RWPE2 (cell line): ENCODE data around the gene ZBTB7C.

ENCODE experiments used
- ATAC-seq: fragments of 200-7000 bp; cut with Tn5 transposase; 3 replicates; pipeline ENCODE4 v1.9.1; 2021; ENCODE audit warnings: low read depth
- DNase-seq: peaks from one replicate; pipeline ENCODE4 v3.0.0-alpha.2; 2020; ENCODE audit warnings: low spot score
- H3K27ac ChIP-seq: fragments of 450-650 bp; 2 replicates; pipeline ENCODE4 v1.5.1; 2017; ENCODE audit warnings: mild to moderate bottlenecking; ENCODE audit not compliant: poor library complexity, severe bottlenecking
- H3K27me3 ChIP-seq: fragments of 250-450 bp; sonication (Bioruptor Pico); 2 replicates; pipeline ENCODE4 v1.5.1; 2021; ENCODE audit warnings: mild to moderate bottlenecking, moderate library complexity; ENCODE audit not compliant: insufficient read depth, poor library complexity, severe bottlenecking
- H3K36me3 ChIP-seq: fragments of 250-450 bp; sonication (Bioruptor Pico); 2 replicates; pipeline ENCODE4 v1.5.1; 2020; ENCODE audit warnings: low read depth, mild to moderate bottlenecking, moderate library complexity
- H3K4me1 ChIP-seq: fragments of 250-450 bp; sonication (Bioruptor Pico); 2 replicates; pipeline ENCODE4 v1.5.1; 2021; ENCODE audit warnings: mild to moderate bottlenecking, moderate library complexity; ENCODE audit not compliant: insufficient read depth, poor library complexity, severe bottlenecking
- H3K4me3 ChIP-seq: fragments of 250-450 bp; sonication (Bioruptor Pico); 2 replicates; pipeline ENCODE4 v1.5.1; 2021; ENCODE audit warnings: mild to moderate bottlenecking, moderate library complexity; ENCODE audit not compliant: severe bottlenecking
- H3K9me3 ChIP-seq: fragments of 250-450 bp; sonication (Bioruptor Pico); 2 replicates; pipeline ENCODE4 v1.5.1; 2021; ENCODE audit warnings: mild to moderate bottlenecking, moderate library complexity; ENCODE audit not compliant: severe bottlenecking
- TF ChIP-seq, protein P1 (sequence below): fragments of 450-650 bp; IDR thresholded peaks from one replicate; pipeline ENCODE4 v1.5.1; 2017; ENCODE audit warnings: mild to moderate bottlenecking, moderate library complexity; ENCODE audit not compliant: poor library complexity, severe bottlenecking

ZBTB7C gene

DNA sequence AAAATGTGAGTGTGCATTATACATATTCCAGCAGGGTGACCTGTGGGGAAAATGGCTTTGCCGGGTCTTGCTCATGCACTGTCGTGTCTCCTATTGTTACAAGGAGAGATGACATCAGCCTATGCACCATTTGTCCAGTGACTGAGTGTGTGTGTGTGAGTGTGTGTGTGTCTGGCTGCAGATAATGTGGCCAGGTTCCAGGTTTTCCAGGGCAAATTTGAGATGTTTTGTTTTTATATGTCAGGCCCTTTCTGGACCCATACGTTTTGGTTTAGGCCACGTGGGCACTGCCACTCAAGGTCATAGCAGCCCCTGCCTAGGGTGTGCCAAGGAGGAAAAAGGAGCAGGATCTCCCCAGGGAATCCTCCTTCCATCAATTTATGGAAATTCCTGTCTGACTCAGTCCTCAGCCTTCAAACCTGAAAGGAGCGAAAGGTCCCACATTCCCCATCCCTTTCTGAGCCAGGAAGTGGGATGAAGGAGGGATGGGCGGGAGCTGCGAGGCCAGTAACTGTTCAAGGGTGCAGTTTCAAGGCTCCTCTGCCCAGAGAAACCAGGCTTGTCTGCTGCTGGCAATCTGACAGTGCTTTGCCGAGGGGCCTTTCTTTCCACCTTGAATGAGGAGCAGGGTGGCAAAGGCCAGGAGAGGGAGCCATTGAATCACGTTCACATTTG lies 385.7 kb downstream of the ZBTB7C start:
- ATAC-seq: peak; percentile 76

DNA sequence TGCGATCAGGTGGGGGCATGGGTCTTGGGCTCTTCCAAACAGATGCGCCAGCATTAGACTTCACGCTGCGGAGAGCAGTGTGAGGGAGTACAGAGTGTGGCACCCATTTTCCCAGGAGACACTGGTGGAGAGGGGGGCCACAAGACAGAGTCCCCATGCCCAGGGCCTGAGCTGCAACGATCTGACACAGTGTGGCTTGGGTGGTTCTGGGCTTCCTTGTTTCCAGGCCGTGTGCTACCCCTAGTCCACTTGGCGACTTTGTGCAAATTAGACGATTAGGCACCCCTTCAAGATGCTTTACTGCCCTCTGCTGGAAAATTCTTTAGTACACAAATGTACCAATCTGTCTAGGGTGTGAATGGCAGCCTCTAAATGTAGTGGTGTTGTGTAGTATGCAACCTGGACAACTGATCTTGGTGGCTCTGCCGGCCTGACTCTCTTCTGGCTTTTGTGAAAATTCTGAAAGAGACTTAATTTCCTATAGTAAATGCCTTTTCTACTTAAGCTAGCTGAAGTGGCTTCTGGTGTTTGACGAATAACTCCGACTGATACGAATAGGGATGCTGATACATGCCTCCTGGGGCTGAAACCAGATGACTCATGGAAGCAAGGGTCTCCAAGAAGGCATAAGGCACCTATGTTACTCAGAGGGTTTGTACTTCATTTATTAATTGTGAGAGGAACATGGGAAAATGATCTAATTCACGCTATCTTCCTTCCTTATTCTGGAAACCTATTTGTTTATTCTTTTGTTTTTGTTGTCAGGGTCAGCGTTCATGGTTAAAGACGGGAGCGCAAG lies 386.5 kb downstream of the ZBTB7C start:
- ATAC-seq (0 out of 3 replicates have a peak, but pooled peaks have one; percentile 34), DNase-seq (peak; percentile 22)
- Histone ChIP-seq H3K27me3 (no peaks in the 10 kb centered on the region), H3K9me3 (no peaks in the 10 kb centered on the region), H3K4me3 (no peak overlapping the region), H3K27ac (peak overlapping the region; percentile 37), H3K36me3 (no peaks in the 10 kb centered on the region), H3K4me1 (peaks cover 13% of the 10 kb centered on the region)
- TF ChIP-seq, protein P1, sequence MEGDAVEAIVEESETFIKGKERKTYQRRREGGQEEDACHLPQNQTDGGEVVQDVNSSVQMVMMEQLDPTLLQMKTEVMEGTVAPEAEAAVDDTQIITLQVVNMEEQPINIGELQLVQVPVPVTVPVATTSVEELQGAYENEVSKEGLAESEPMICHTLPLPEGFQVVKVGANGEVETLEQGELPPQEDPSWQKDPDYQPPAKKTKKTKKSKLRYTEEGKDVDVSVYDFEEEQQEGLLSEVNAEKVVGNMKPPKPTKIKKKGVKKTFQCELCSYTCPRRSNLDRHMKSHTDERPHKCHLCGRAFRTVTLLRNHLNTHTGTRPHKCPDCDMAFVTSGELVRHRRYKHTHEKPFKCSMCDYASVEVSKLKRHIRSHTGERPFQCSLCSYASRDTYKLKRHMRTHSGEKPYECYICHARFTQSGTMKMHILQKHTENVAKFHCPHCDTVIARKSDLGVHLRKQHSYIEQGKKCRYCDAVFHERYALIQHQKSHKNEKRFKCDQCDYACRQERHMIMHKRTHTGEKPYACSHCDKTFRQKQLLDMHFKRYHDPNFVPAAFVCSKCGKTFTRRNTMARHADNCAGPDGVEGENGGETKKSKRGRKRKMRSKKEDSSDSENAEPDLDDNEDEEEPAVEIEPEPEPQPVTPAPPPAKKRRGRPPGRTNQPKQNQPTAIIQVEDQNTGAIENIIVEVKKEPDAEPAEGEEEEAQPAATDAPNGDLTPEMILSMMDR: peak; percentile 61

More for the DNA sequence above, 385.7 kb downstream of the ZBTB7C start:
- Histone ChIP-seq H3K36me3 (no peaks in the 10 kb centered on the region), H3K9me3 (no peaks in the 10 kb centered on the region), H3K4me3 (no peak overlapping the region), H3K27ac (peak overlapping the region; percentile 37), H3K27me3 (no peaks in the 10 kb centered on the region), H3K4me1 (peaks cover 14% of the 10 kb centered on the region)
- DNase-seq: peak; percentile 84
- TF ChIP-seq, protein P1: peak; percentile 58

DNA sequence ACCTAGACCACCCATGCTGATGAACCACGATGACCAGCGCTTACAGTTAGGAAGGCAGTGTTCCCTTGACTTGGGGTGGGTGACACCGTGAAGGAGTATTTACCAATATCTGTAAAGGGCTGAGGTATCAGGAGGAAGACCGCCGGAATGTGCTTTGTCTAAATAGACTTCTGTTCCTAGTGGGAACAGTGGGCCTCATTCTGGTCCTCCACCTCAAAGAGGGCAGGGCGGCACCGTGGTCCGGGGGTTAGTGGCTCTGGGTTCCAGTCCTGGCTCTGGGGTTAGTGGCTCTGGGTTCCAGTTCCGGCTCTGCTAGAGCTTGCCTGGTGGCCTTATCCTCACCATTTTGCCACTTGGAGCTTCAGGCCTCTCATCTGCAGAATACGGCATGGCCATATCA lies 387.2 kb downstream of the ZBTB7C start:
- Histone ChIP-seq H3K4me3 (no peak overlapping the region), H3K36me3 (no peaks in the 10 kb centered on the region), H3K27me3 (no peaks in the 10 kb centered on the region), H3K27ac (no peak overlapping the region), H3K4me1 (peaks cover 13% of the 10 kb centered on the region), H3K9me3 (no peaks in the 10 kb centered on the region)
- TF ChIP-seq, protein P1: no peak
- DNase-seq: peak; percentile 16
- no peak for ATAC-seq

DNA sequence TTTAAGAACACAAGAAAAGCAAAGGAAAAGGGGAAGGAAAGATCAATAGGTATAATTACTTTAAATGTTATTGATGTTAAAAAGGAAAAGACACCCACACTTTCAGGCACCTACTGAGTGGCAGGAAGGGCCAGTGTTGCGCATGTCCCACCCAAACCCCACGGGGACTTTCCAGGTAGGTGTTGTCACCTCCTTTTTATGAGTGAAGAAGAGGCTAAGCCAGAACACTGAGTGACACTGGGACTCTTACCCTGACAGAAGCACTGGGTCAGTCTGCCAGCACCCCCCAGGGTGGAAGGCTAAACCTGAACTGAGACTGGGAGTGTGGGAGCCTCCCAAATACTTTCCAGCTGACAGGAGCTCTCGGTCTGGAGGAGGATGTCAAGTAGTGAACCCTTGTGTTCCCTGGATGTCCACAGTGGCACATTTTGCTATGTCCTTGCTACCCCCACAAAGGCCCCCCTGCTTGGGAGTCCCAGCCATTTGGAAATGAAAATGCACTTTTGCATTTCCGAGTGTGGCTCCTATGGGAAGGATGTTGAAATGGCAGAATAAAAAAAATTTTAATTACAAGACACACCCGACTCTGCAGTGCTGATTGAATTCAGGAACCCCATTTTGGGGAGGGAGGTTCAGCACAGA lies 387.8 kb downstream of the ZBTB7C start:
- Histone ChIP-seq H3K9me3 (no peaks in the 10 kb centered on the region), H3K36me3 (no peaks in the 10 kb centered on the region), H3K4me1 (peaks cover 13% of the 10 kb centered on the region), H3K27ac (no peak overlapping the region), H3K27me3 (no peaks in the 10 kb centered on the region), H3K4me3 (no peak overlapping the region)
- DNase-seq (peak; percentile 11), ATAC-seq (no peak)
- TF ChIP-seq, protein P1: no peak
